ENCODE measurements around the gene CFAP410.

CFAP410 gene

DNA sequence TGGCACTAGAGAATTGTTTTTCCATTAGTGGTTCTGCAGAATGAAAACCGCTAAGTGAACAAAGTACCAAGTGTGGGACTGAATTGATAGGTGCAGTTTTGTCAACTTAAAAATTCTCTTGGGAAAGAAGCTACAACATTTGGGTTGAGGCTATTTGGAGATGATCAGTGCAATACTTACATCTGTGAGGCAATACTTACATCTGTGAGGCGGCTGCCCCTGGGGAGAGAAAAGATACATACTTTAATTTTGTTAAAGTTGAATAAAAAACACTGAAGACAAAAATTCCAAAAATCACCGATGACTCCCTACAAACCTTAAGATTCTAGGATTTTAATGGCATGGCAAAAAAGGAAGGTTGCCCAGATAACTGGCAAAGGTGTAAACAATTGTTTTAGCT, 1.7 kb downstream of the CFAP410 start:
- ATAC-seq = no peak
- TF ChIP-seq ZFP3 (CRISPR knock-in tag; IDR thresholded peaks at IDR 0.05) = no peak
- TF ChIP-seq, protein P1, sequence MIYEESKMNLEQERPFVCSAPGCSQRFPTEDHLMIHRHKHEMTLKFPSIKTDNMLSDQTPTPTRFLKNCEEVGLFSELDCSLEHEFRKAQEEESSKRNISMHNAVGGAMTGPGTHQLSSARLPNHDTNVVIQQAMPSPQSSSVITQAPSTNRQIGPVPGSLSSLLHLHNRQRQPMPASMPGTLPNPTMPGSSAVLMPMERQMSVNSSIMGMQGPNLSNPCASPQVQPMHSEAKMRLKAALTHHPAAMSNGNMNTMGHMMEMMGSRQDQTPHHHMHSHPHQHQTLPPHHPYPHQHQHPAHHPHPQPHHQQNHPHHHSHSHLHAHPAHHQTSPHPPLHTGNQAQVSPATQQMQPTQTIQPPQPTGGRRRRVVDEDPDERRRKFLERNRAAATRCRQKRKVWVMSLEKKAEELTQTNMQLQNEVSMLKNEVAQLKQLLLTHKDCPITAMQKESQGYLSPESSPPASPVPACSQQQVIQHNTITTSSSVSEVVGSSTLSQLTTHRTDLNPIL (CRISPR knock-in tag; IDR thresholded peaks at IDR 0.05; ENCODE audit: low read depth) = no peak
- TF ChIP-seq, protein P2, sequence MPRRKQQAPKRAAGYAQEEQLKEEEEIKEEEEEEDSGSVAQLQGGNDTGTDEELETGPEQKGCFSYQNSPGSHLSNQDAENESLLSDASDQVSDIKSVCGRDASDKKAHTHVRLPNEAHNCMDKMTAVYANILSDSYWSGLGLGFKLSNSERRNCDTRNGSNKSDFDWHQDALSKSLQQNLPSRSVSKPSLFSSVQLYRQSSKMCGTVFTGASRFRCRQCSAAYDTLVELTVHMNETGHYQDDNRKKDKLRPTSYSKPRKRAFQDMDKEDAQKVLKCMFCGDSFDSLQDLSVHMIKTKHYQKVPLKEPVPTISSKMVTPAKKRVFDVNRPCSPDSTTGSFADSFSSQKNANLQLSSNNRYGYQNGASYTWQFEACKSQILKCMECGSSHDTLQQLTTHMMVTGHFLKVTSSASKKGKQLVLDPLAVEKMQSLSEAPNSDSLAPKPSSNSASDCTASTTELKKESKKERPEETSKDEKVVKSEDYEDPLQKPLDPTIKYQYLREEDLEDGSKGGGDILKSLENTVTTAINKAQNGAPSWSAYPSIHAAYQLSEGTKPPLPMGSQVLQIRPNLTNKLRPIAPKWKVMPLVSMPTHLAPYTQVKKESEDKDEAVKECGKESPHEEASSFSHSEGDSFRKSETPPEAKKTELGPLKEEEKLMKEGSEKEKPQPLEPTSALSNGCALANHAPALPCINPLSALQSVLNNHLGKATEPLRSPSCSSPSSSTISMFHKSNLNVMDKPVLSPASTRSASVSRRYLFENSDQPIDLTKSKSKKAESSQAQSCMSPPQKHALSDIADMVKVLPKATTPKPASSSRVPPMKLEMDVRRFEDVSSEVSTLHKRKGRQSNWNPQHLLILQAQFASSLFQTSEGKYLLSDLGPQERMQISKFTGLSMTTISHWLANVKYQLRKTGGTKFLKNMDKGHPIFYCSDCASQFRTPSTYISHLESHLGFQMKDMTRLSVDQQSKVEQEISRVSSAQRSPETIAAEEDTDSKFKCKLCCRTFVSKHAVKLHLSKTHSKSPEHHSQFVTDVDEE (CRISPR knock-in tag; IDR thresholded peaks at IDR 0.05) = no peak
- no peak for TF ChIP-seq TCF4 (CRISPR knock-in tag; IDR thresholded peaks at IDR 0.05; ENCODE audit: borderline replicate concordance)
- TF ChIP-seq CSDC2 (CRISPR knock-in tag; IDR thresholded peaks at IDR 0.05) = no peak
- TF ChIP-seq TOX (CRISPR knock-in tag; IDR thresholded peaks at IDR 0.05; ENCODE audit: borderline replicate concordance) = no peak
- no peak for TF ChIP-seq ZNF565 (CRISPR knock-in tag; conservative IDR thresholded peaks at IDR 0.05; ENCODE audit: low read depth)
- no peak for TF ChIP-seq SNAI2 (CRISPR knock-in tag; IDR thresholded peaks at IDR 0.05)
- no peak for TF ChIP-seq OSR1 (CRISPR knock-in tag; IDR thresholded peaks at IDR 0.05)
- TF ChIP-seq ZNF70 (CRISPR knock-in tag; IDR thresholded peaks at IDR 0.05) = no peak
- TF ChIP-seq RARB (CRISPR knock-in tag; IDR thresholded peaks at IDR 0.05) = no peak
- no peak for TF ChIP-seq GLIS3 (CRISPR knock-in tag; IDR thresholded peaks at IDR 0.05)

DNA sequence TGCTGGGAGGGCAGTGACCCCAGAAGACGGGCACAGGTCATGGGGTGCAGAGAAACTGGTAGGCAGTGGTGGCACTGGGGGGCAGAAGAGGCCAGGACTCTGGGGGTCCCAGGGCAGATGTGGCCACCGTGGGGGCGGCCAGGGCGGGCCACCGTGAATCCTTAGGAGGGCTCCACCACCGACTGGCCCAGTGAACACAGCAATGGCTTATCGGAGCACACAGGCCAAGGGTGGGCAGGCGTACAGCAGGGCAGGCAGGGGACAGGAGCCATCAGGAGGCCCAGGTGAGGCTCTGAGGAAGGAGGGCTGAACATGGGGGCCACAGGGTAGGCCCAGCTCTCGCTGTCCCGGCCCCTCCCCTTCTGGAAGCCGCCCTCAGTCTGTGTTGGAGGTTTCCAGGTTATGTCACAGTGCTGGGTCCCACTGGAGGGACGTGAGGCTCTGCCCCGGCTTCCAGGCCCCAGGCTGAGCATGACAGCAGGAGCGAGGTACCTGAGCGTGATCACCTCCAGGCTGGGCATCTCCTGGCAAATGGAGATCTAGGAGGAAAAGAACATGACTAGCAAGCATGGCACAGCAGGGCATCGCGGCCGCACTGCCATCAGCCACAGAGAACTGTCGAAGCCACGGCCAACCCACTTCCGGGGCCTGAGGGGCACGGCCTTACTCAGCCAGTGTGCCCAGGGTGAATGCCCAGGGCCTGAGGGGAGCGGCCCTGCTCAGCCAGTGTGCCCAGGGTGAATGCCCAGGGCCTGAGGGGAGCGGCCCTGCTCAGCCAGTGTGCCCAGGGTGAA, 3.7 kb downstream of the CFAP410 start:
- no peak for ATAC-seq
- TF ChIP-seq, protein P2 (CRISPR knock-in tag; IDR thresholded peaks at IDR 0.05) = no peak
- TF ChIP-seq CSDC2 (CRISPR knock-in tag; IDR thresholded peaks at IDR 0.05) (no peak), ZNF70 (CRISPR knock-in tag; IDR thresholded peaks at IDR 0.05) (no peak), ZNF8 (CRISPR knock-in tag; IDR thresholded peaks at IDR 0.05) (no peak), TCF4 (CRISPR knock-in tag; IDR thresholded peaks at IDR 0.05; ENCODE audit: borderline replicate concordance) (no peak), ESRRG (CRISPR knock-in tag; IDR thresholded peaks at IDR 0.05) (no peak), RARB (CRISPR knock-in tag; IDR thresholded peaks at IDR 0.05) (no peak), ARNTL (CRISPR knock-in tag; IDR thresholded peaks at IDR 0.05; ENCODE audit: borderline replicate concordance, low read depth) (no peak), GLIS3 (CRISPR knock-in tag; IDR thresholded peaks at IDR 0.05) (no peak), OSR1 (CRISPR knock-in tag; IDR thresholded peaks at IDR 0.05) (no peak), ISL1 (CRISPR knock-in tag; IDR thresholded peaks at IDR 0.05) (no peak), ZFP30 (CRISPR knock-in tag; IDR thresholded peaks at IDR 0.05) (no peak)
- TF ChIP-seq, protein P3, sequence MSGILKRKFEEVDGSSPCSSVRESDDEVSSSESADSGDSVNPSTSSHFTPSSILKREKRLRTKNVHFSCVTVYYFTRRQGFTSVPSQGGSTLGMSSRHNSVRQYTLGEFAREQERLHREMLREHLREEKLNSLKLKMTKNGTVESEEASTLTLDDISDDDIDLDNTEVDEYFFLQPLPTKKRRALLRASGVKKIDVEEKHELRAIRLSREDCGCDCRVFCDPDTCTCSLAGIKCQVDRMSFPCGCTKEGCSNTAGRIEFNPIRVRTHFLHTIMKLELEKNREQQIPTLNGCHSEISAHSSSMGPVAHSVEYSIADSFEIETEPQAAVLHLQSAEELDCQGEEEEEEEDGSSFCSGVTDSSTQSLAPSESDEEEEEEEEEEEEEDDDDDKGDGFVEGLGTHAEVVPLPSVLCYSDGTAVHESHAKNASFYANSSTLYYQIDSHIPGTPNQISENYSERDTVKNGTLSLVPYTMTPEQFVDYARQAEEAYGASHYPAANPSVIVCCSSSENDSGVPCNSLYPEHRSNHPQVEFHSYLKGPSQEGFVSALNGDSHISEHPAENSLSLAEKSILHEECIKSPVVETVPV (CRISPR knock-in tag; IDR thresholded peaks at IDR 0.05) = no peak
- TF ChIP-seq, protein P1 (CRISPR knock-in tag; IDR thresholded peaks at IDR 0.05; ENCODE audit: low read depth) = no peak
- TF ChIP-seq, protein P4, sequence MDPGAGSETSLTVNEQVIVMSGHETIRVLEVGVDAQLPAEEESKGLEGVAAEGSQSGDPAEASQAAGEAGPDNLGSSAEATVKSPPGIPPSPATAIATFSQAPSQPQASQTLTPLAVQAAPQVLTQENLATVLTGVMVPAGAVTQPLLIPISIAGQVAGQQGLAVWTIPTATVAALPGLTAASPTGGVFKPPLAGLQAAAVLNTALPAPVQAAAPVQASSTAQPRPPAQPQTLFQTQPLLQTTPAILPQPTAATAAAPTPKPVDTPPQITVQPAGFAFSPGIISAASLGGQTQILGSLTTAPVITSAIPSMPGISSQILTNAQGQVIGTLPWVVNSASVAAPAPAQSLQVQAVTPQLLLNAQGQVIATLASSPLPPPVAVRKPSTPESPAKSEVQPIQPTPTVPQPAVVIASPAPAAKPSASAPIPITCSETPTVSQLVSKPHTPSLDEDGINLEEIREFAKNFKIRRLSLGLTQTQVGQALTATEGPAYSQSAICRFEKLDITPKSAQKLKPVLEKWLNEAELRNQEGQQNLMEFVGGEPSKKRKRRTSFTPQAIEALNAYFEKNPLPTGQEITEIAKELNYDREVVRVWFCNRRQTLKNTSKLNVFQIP (CRISPR knock-in tag; IDR thresholded peaks at IDR 0.05; ENCODE audit: borderline replicate concordance, low read depth) = no peak
